HCT116 (cell line): ENCODE results near the gene HASPIN.

Source experiments
- CEBPB ChIP-seq: IDR thresholded peaks from 2 replicates; pipeline ENCODE4 v1.6.1; 2012; ENCODE audit warnings: low read depth
- FOSL1 ChIP-seq: IDR thresholded peaks from 2 replicates; pipeline ENCODE4 v1.6.1; 2012; ENCODE audit warnings: low read depth
- JUND ChIP-seq: IDR thresholded peaks from 2 replicates; pipeline ENCODE4 v1.6.1; 2012
- POLR2A ChIP-seq: IDR thresholded peaks from 2 replicates; pipeline ENCODE4 v1.7.0; 2011; ENCODE audit warnings: borderline replicate concordance; ENCODE audit not compliant: insufficient read depth, insufficient read length; ENCODE audit errors: extremely low read depth
- POLR2AphosphoS5 ChIP-seq: IDR thresholded peaks from 2 replicates; pipeline ENCODE4 v1.6.1; 2011; ENCODE audit warnings: mild to moderate bottlenecking, low read depth, low read length, moderate library complexity
- SRF ChIP-seq: IDR thresholded peaks from 2 replicates; pipeline ENCODE4 v1.6.1; 2012; ENCODE audit warnings: low read depth
- TCF7L2 ChIP-seq: IDR thresholded peaks from 2 replicates; pipeline ENCODE4 v1.7.0; 2011; ENCODE audit warnings: borderline replicate concordance, inconsistent platforms; ENCODE audit not compliant: insufficient read depth, insufficient read length; ENCODE audit errors: extremely low read depth
- ZFX ChIP-seq: fragments of 450-650 bp; IDR thresholded peaks from 2 replicates; pipeline ENCODE4 v1.6.1; 2017
- ZNF274 ChIP-seq: fragments of 200-500 bp; sonication (Bioruptor generic); IDR thresholded peaks from 2 replicates; pipeline ENCODE4 v1.6.1; 2014; ENCODE audit warnings: mild to moderate bottlenecking, low read depth, low read length, inconsistent platforms
- TF ChIP-seq, protein P1 (sequence below), 3 experiments: fragments of 200-600 bp in 1 of 3; sonication (generic) in 1 of 3; IDR thresholded peaks in 2 of 3; conservative IDR thresholded peaks in 1 of 3; 2 replicates each; pipeline ENCODE4 v1.5.1; 2012 to 2017; ENCODE audit warnings: low read depth in 2 of 3, low read length in 2 of 3, antibody characterized with exemption in 1 of 3, borderline replicate concordance in 1 of 3, control low read depth in 1 of 3, mild to moderate bottlenecking in 1 of 3, mixed read lengths in 1 of 3, mixed run types in 1 of 3, moderate library complexity in 1 of 3; ENCODE audit not compliant: insufficient read depth in 1 of 3

DNA sequence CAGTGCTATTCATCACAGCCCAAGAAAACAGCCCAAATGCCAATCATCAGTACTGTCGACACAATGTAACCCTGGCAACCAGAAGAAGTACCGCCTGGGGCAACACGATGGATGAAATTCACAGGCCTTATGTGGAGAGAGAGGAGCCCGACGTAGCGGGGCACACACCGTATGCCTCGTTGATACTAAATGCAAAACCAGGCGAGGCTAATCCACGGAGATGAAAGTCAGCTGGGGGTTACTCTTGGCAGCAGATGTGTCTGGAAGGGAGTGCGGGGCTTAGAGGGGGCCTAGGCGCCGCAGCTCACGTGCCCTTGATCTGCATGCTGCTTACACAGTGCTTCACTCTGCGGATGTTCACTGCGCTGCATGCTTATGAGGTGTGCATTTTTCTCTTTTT is 47.4 kb downstream of the HASPIN start:
- TF ChIP-seq FOSL1 (no peak), ZFX (no peak), POLR2A (no peak), SRF (no peak), POLR2AphosphoS5 (no peak), JUND (no peak), TCF7L2 (no peak), CEBPB (no peak), ZNF274 (no peak)
- TF ChIP-seq, protein P1, sequence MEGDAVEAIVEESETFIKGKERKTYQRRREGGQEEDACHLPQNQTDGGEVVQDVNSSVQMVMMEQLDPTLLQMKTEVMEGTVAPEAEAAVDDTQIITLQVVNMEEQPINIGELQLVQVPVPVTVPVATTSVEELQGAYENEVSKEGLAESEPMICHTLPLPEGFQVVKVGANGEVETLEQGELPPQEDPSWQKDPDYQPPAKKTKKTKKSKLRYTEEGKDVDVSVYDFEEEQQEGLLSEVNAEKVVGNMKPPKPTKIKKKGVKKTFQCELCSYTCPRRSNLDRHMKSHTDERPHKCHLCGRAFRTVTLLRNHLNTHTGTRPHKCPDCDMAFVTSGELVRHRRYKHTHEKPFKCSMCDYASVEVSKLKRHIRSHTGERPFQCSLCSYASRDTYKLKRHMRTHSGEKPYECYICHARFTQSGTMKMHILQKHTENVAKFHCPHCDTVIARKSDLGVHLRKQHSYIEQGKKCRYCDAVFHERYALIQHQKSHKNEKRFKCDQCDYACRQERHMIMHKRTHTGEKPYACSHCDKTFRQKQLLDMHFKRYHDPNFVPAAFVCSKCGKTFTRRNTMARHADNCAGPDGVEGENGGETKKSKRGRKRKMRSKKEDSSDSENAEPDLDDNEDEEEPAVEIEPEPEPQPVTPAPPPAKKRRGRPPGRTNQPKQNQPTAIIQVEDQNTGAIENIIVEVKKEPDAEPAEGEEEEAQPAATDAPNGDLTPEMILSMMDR (IDR thresholded peaks at IDR 0.05 in 2 of 3, conservative IDR thresholded peaks at IDR 0.05 in 1 of 3; ENCODE audit: borderline replicate concordance in 1 of 3, insufficient read depth in 1 of 3, low read depth in 2 of 3, low read length in 2 of 3): no peak
